A673 (cell line): Measurements from ENCODE around the gene GPALPP1.

Experiments used
- CTCF ChIP-seq: fragments of 300-800, 200-600 bp; sonication (generic); conservative IDR thresholded peaks from 2 replicates; pipeline ENCODE4 v1.5.1; 2017; ENCODE audit warnings: low read depth, mild to moderate bottlenecking, antibody characterized with exemption, low read length, moderate library complexity, mixed read lengths
- EZH2 ChIP-seq: fragments of 200-600 bp; sonication (generic); IDR thresholded peaks from 2 replicates; pipeline ENCODE4 v1.6.1; 2017; ENCODE audit warnings: borderline replicate concordance, low read depth, mild to moderate bottlenecking, mixed read lengths, antibody characterized with exemption, low read length; ENCODE audit not compliant: poor library complexity, severe bottlenecking

GRCh38 chr13:44954224-44954623, 35.1 kb upstream of the GPALPP1 start:
- TF ChIP-seq CTCF, result no peak
- no peak for TF ChIP-seq EZH2
